IMR-90 (cell line): ENCODE measurements around the gene VGLL2.

Experiments used
- MAZ ChIP-seq: IDR thresholded peaks from 2 replicates; pipeline ENCODE4 v1.6.1; 2012; ENCODE audit warnings: low read depth, mild to moderate bottlenecking, low read length, improper control_type of control experiment, moderate library complexity, borderline replicate concordance
- RFX5 ChIP-seq: IDR thresholded peaks from 2 replicates; pipeline ENCODE4 v1.8.0; 2012; ENCODE audit warnings: low read depth, mild to moderate bottlenecking, low read length, moderate library complexity

DNA sequence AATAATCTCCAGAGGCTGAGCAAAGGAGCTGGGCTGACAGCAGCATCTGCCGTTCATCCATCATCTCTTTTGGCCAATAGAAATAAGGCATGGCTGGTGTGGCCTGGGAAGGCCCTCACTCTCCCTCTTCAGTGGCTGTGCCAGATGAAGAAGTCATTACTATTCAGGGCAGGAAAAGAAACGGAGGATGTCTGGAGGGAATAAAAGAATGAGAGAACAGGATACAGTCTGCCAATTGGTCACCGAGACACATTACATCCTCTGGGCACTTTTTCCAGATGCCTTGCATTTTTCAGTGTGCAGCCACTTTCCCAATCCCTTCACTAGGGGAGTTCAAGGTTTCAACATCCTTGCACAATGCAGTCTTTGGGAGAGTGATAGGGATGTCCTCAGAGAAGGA lies 32.2 kb upstream of the VGLL2 start:
- no peak for TF ChIP-seq MAZ
- TF ChIP-seq RFX5, result no peak
